CD4-positive, alpha-beta T cell (primary cell): ENCODE measurements around the gene MGAT5B. TPM values are rescaled to one million over a fixed set of nuclear protein-coding genes. Genes with fewer than 3 reads are reported as not detected.
A peak's percentile ranks its signal among the peaks of the same experiment; 100 is the strongest.

Source experiments
- ATAC-seq: fragments of 200-7000 bp; cut with Tn5 transposase; one replicate; pipeline ENCODE4 v1.10.0; 2022; ENCODE audit warnings: mild to moderate bottlenecking; ENCODE audit not compliant: poor library complexity
- CTCF ChIA-PET: fragments of 350-600 bp; sonication (Branson Sonifier 250); formaldehyde crosslinking; loops from one replicate; lab custom pipeline; 2021; ENCODE audit warnings: antibody characterized with exemption, inconsistent platforms; lab: Charles Lee
- POLR2A ChIA-PET: fragments of 350-600 bp; sonication (Branson Sonifier 250); formaldehyde crosslinking; loops from one replicate; lab custom pipeline; 2021; ENCODE audit warnings: antibody characterized with exemption, inconsistent platforms; lab: Charles Lee
- DNase-seq, 14 experiments: peaks; one replicate each; pipeline ENCODE4 v3.0.0-alpha.2; 2013 to 2020; ENCODE audit warnings: mixed read lengths in 2 of 14
- H3K27ac ChIP-seq, 2 donors: one replicate each; pipeline versions ENCODE4 v1.5.1 to v1.7.0; 2013; ENCODE audit warnings: low read length in 2 of 2, low read depth in 1 of 2, mild to moderate bottlenecking in 1 of 2
- H3K27me3 ChIP-seq, 2 experiments: 1 replicate in 1 of 2; 2 replicates in 1 of 2; pipeline versions ENCODE4 v1.6.1 to v1.7.0; 2013; ENCODE audit warnings: low read length in 2 of 2, control low read depth in 1 of 2, mild to moderate bottlenecking in 1 of 2, moderate library complexity in 1 of 2; ENCODE audit not compliant: insufficient read depth in 2 of 2, control insufficient read depth in 1 of 2
- H3K36me3 ChIP-seq: one replicate; pipeline ENCODE4 v1.6.1; 2013; ENCODE audit warnings: low read length, control low read depth; ENCODE audit not compliant: insufficient read depth
- H3K4me1 ChIP-seq: one replicate; pipeline ENCODE4 v1.6.1; 2013; ENCODE audit warnings: low read length, control low read depth; ENCODE audit not compliant: insufficient read depth
- H3K4me3 ChIP-seq: one replicate; pipeline ENCODE4 v1.5.1; 2013; ENCODE audit warnings: mild to moderate bottlenecking, low read length, moderate library complexity
- H3K9me3 ChIP-seq, 2 experiments: 1 replicate in 1 of 2; 2 replicates in 1 of 2; pipeline versions ENCODE4 v1.6.1 to v1.7.0; 2013; ENCODE audit warnings: low read length in 2 of 2, mild to moderate bottlenecking in 2 of 2, control low read depth in 1 of 2, moderate library complexity in 1 of 2; ENCODE audit not compliant: control insufficient read depth in 1 of 2, insufficient read depth in 1 of 2
- H3K27ac Mint-ChIP-seq: one replicate; pipeline ENCODE4 v1.8.0; 2020; ENCODE audit warnings: mixed read lengths
- H3K27me3 Mint-ChIP-seq: one replicate; pipeline ENCODE4 v1.8.0; 2021; ENCODE audit warnings: mixed read lengths
- H3K36me3 Mint-ChIP-seq: one replicate; pipeline ENCODE4 v1.8.0; 2021; ENCODE audit warnings: low read depth, mixed read lengths
- H3K4me1 Mint-ChIP-seq: one replicate; pipeline ENCODE4 v1.8.0; 2021; ENCODE audit warnings: low read depth, mixed read lengths
- H3K4me3 Mint-ChIP-seq: one replicate; pipeline ENCODE4 v1.8.0; 2020; ENCODE audit warnings: mild to moderate bottlenecking, mixed read lengths
- H3K9me3 Mint-ChIP-seq: one replicate; pipeline ENCODE4 v1.8.0; 2020; ENCODE audit warnings: mixed read lengths
- CTCF ChIP-seq: fragments of 200-600 bp; IDR thresholded peaks from one replicate; pipeline ENCODE4 v1.8.0; 2022; ENCODE audit warnings: antibody characterized with exemption, mild to moderate bottlenecking
- intact Hi-C, 2 experiments: fragments of 100-400 bp; cut with DNase I in 1 of 2; cut with micrococcal nuclease in 1 of 2; formaldehyde crosslinking; loops; one replicate each; pipeline versions ENCODE4 v1.15.1 to v1.9.0; 2023 to 2025; cut with DNase I, micrococcal nuclease
- total RNA-seq, 174 experiments: library from RNA in 2 of 174; stranded (reverse) in 2 of 174; gene quantifications; one replicate each; pipeline ENCODE4 v1.2.3 and lab custom pipeline; 2021 to 2026

MGAT5B gene
- total RNA-seq, 2 experiments from 2014 or later, result 0.28 to 0.77 TPM

DNA sequence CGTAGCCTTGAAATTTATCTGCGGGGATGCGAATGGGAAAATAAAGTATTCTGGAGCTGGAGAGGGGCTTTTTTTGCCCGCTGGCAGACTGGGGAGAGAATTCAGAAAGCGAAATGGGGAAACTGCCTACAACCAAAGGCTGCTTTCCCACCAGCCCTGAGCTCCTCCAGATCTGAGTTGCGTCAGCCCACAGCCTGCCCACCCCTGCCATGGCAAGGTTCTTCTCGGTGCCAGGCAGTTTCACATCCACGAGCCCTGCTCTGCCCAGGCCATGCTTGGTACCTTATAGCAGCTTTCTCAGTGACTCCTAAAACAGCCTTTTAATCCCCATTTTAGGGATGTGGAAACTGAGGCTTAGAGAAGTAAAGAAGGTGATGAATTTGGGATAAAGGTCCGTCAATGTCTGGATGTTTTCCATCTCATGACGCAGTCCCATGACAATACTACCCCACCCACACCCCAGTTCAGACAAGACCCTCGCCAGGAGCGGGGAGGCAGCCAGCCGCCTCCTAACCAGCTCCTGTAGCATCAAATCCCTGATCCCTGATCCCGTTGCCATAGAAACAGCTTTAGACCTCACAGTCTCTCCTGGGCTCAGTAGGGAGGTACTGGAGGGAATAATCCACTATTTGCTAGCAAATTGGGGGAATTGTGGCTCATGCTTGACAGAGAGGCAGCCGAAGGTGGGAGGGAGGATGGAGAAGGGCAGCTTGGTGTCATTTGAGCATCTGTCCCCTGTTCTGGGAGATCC lies 113.5 kb downstream of the MGAT5B start:
- H3K4me3 ChIP-seq, result no peak overlapping the region
- intact Hi-C loops, result loop anchor here in 1 of 2 experiments (2.0 kb wide), 1 partner anchor 17 kb away; no protein-coding TSS in a partner anchor
- peak overlapping the region; percentile 85 for H3K27ac Mint-ChIP-seq
- ATAC-seq (no peak), DNase-seq (no peak)
- ChIA-PET POLR2A (interaction anchor here (0.9 to 3.0 kb wide), 3 partner anchors 10 to 15 kb away, joined by 4 to 25 read pairs (median 4); no protein-coding TSS in a partner anchor), CTCF (no interaction called here)
- no peaks in the 10 kb centered on the region for H3K27me3 Mint-ChIP-seq
- peaks cover 7% of the 10 kb centered on the region for H3K9me3 Mint-ChIP-seq
- peaks cover 27% of the 10 kb centered on the region for H3K4me1 Mint-ChIP-seq
- H3K27me3 ChIP-seq, result no peaks in the 10 kb centered on the region
- no peaks in the 10 kb centered on the region for H3K36me3 ChIP-seq
- no peak for TF ChIP-seq CTCF
- no peak overlapping the region for H3K4me3 Mint-ChIP-seq
- H3K9me3 ChIP-seq, result peaks cover 0 to 9% of the 10 kb centered on the region in 2 experiments
- peak overlapping the region in 1 of 2 donors; percentile 52 for H3K27ac ChIP-seq
- peaks cover 9% of the 10 kb centered on the region for H3K36me3 Mint-ChIP-seq
- H3K4me1 ChIP-seq, result peaks cover 28% of the 10 kb centered on the region

DNA sequence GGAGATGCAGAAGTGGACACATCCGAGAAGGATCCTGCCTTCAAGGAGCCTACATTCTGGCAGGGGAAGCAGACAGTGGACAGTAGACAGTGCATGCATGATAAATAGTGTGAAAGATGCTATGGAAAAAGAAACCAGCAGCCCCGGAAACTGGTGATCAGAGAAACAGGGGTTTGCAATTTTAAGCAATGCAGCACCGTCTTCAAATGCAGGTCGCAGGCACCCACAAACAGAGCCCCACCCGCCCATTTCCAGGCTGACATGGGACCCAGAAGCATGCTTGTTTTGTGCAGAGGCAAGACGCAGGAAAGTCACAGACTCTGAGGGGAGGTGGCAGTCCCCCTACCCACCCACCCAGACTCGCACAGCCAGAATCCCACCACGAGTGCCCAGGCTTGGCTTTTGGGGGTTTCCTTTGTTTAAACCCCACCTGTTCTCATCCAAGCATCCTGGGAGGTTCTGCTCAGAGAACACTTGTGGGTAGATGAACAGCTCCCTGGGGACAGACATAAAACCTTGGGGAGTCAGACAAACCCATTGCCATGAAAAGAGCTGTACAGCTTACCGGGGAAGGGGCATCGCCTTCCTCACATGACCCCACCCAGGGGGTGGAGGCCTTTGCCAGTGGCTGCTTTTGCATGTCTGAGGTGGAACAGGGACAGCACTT lies 114.3 kb downstream of the MGAT5B start:
- intact Hi-C loops, result loop anchor here in 1 of 2 experiments (2.0 kb wide), 1 partner anchor 16 kb away; no protein-coding TSS in a partner anchor
- no peak overlapping the region for H3K4me3 Mint-ChIP-seq
- DNase-seq, result peak in 9 of 14 experiments; percentile 13 to 52 (median 34)
- Histone ChIP-seq H3K27ac (peak overlapping the region in 1 of 2 donors; percentile 60), H3K9me3 (peaks cover 0 to 6% of the 10 kb centered on the region in 2 experiments), H3K4me1 (peaks cover 28% of the 10 kb centered on the region), H3K4me3 (no peak overlapping the region), H3K36me3 (no peaks in the 10 kb centered on the region), H3K27me3 (no peaks in the 10 kb centered on the region)
- TF ChIP-seq CTCF, result no peak
- H3K9me3 Mint-ChIP-seq, result peaks cover 7% of the 10 kb centered on the region
- ChIA-PET CTCF (no interaction called here), POLR2A (interaction anchor here (0.9 to 3.0 kb wide), 4 partner anchors 10 to 15 kb away, joined by 4 to 25 read pairs (median 4); no protein-coding TSS in a partner anchor)
- peaks cover 27% of the 10 kb centered on the region for H3K4me1 Mint-ChIP-seq
- H3K27ac Mint-ChIP-seq, result peak overlapping the region; percentile 85
- ATAC-seq, result peak; percentile 87
- H3K36me3 Mint-ChIP-seq, result peaks cover 9% of the 10 kb centered on the region
- no peaks in the 10 kb centered on the region for H3K27me3 Mint-ChIP-seq

- intact Hi-C loops, result loop anchor here in 1 of 2 experiments (2.0 kb wide), 1 partner anchor 16 kb away; no protein-coding TSS in a partner anchor
- H3K27me3 Mint-ChIP-seq, result no peaks in the 10 kb centered on the region
- Histone ChIP-seq H3K4me3 (no peak overlapping the region), H3K4me1 (peaks cover 28% of the 10 kb centered on the region), H3K27ac (peak overlapping the region in 1 of 2 donors; percentile 60), H3K9me3 (no peaks in the 10 kb centered on the region), H3K27me3 (no peaks in the 10 kb centered on the region), H3K36me3 (no peaks in the 10 kb centered on the region)
- DNase-seq, result peak in 2 of 14 experiments; percentile 20 to 22
- peaks cover 5% of the 10 kb centered on the region for H3K9me3 Mint-ChIP-seq
- ChIA-PET CTCF (no interaction called here), POLR2A (interaction anchor here (1.1 to 3.0 kb wide), 3 partner anchors 9 to 14 kb away, joined by 4 to 25 read pairs (median 4); no protein-coding TSS in a partner anchor)
- ATAC-seq, result peak; percentile 45
- H3K4me1 Mint-ChIP-seq, result peaks cover 24% of the 10 kb centered on the region
- H3K27ac Mint-ChIP-seq, result peak overlapping the region; percentile 85
- peak overlapping the region; percentile 70 for H3K4me3 Mint-ChIP-seq
- H3K36me3 Mint-ChIP-seq, result peaks cover 6% of the 10 kb centered on the region
- TF ChIP-seq CTCF, result no peak
Observed at GRCh38 chr17:76983075-76983775, 115.0 kb downstream of the MGAT5B start.
